HG02642 (cell line): ENCODE measurements around the gene IGIP.

ENCODE experiments used
- ATAC-seq: cut with Tn5 transposase; IDR thresholded peaks from one replicate; pipeline ENCODE4 v1.9.1; 2021; ENCODE audit warnings: mild to moderate bottlenecking; ENCODE audit not compliant: unreplicated experiment, poor library complexity

Gene IGIP

GRCh38 chr5:140111011-140111858, 14.5 kb upstream of the IGIP start:
- ATAC-seq = no peak

GRCh38 chr5:140111859-140112551, 13.7 kb upstream of the IGIP start:
- ATAC-seq = no peak

GRCh38 chr5:140112685-140113179, 13.0 kb upstream of the IGIP start:
- no peak for ATAC-seq

- peak; percentile 4 for ATAC-seq
Observed at GRCh38 chr5:140113180-140113698, 12.5 kb upstream of the IGIP start.

GRCh38 chr5:140113699-140114263, 12.0 kb upstream of the IGIP start, which contains the start of gene PURA:
PURA (plus strand) TSS chr5:140114109; CDS start chr5:140114182, 73 bp downstream.
- ATAC-seq = peak; percentile 92

GRCh38 chr5:140114341-140115185, 11.2 kb upstream of the IGIP start:
- ATAC-seq = peak; percentile 31

GRCh38 chr5:140115186-140115500, 10.6 kb upstream of the IGIP start:
- no peak for ATAC-seq

GRCh38 chr5:140116716-140117115, 9.0 kb upstream of the IGIP start:
- no peak for ATAC-seq

GRCh38 chr5:140117523-140117922, 8.2 kb upstream of the IGIP start:
- ATAC-seq = no peak

GRCh38 chr5:140118302-140118936, 7.3 kb upstream of the IGIP start:
- no peak for ATAC-seq

GRCh38 chr5:140126315-140127012, 727 bp downstream of the IGIP start:
- no peak for ATAC-seq

- no peak for ATAC-seq
Observed at GRCh38 chr5:140128376-140128775, 2.6 kb downstream of the IGIP start.

GRCh38 chr5:140130949-140131733, 5.4 kb downstream of the IGIP start:
- ATAC-seq = no peak

- ATAC-seq = no peak
Observed at GRCh38 chr5:140131967-140132409, 6.3 kb downstream of the IGIP start.

GRCh38 chr5:140133514-140134167, 7.9 kb downstream of the IGIP start:
- ATAC-seq = no peak

GRCh38 chr5:140134277-140134935, 8.7 kb downstream of the IGIP start:
- ATAC-seq = no peak

- no peak for ATAC-seq
Observed at GRCh38 chr5:140135127-140135526, 9.4 kb downstream of the IGIP start.
